ENCODE data around the gene MTTP. TPM values are rescaled to one million over a fixed set of nuclear protein-coding genes. Genes with fewer than 3 reads are reported as not detected.

Gene MTTP
- total and polyA plus RNA-seq, 9 donors: 0.67 to 4.8 (median 2.2) TPM

- TF ChIP-seq EP300 (IDR thresholded peaks at IDR 0.05) (no peak), CTCF (IDR thresholded peaks at IDR 0.05) (no peak), POLR2A (IDR thresholded peaks at IDR 0.05) (no peak)
- Histone ChIP-seq H3K36me3 (no peaks in the 10 kb centered on the region), H3K4me1 (ENCODE audit: insufficient read depth) (peaks cover 10% of the 10 kb centered on the region), H3K27ac (no peak overlapping the region), H3K27me3 (no peaks in the 10 kb centered on the region), H3K9me3 (no peaks in the 10 kb centered on the region), H3K4me3 (no peak overlapping the region)
- intact Hi-C loops (cut with DNase I): no loop called here
- no peak for DNase-seq
Measured at GRCh38 chr4:99664716-99665115, 90.1 kb downstream of the MTTP start.

DNA sequence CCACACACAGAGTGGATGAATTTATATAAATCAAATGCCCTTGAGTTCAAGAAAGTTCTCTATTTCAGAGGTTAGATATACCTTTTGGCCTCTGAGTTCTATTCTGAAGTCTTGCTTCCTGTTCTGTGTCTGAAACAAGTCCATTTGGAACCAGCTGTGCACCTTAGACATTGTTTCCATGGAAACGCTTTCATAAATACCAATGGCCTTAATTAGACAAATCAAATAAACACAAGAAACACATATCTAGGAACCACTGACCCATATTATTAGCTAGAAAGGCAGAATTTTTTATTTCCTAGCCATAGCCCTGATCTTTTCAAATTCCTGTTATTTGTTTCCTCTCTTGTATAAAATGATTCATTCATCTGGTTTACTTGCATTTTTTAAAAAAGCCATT lies 91.4 kb downstream of the MTTP start:
- Histone ChIP-seq H3K36me3 (no peaks in the 10 kb centered on the region), H3K27me3 (no peaks in the 10 kb centered on the region), H3K4me3 (no peak overlapping the region), H3K27ac (no peak overlapping the region), H3K4me1 (ENCODE audit: insufficient read depth) (peaks cover 15% of the 10 kb centered on the region), H3K9me3 (no peaks in the 10 kb centered on the region)
- TF ChIP-seq CTCF (IDR thresholded peaks at IDR 0.05) (no peak), EP300 (IDR thresholded peaks at IDR 0.05) (no peak), POLR2A (IDR thresholded peaks at IDR 0.05) (no peak)
- WGBS, 3 donors: 4 to 38% (median 20%) methylated on average over 1 of the region's 1 CpG
- no peak for DNase-seq
- intact Hi-C loops (cut with DNase I): no loop called here

DNA sequence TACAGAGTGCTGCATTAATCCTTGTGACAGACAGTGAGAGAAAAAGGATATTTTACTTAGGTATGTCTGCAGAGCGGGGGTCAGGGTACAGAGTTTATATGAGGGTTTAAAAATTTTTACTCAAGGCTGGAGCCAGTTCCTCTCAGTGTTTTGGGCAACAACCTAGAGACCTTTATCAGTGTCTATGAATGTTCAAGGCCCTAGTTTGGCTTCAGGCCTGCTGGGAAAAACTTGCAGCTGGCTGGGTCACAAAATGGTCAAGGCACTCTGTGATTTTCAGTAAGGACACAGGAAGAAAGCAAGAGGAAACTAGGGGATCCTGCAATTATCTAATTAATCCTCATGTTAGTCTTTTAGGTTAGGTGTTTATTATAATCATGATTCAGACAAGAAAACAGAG lies 93.8 kb downstream of the MTTP start:
- Histone ChIP-seq H3K27me3 (no peaks in the 10 kb centered on the region), H3K36me3 (no peaks in the 10 kb centered on the region), H3K4me1 (ENCODE audit: insufficient read depth) (peaks cover 17% of the 10 kb centered on the region), H3K4me3 (no peak overlapping the region), H3K27ac (peak overlapping the region in 1 of 2 donors; percentile 64), H3K9me3 (no peaks in the 10 kb centered on the region)
- WGBS, 3 donors: 8 to 23% (median 10%) methylated on average over 1 of the region's 1 CpG
- DNase-seq: peak; percentile 73 to 81 (median 79)
- no peak for TF ChIP-seq POLR2A (IDR thresholded peaks at IDR 0.05)
- no peak for TF ChIP-seq CTCF (IDR thresholded peaks at IDR 0.05)
- TF ChIP-seq EP300 (IDR thresholded peaks at IDR 0.05): no peak
- intact Hi-C loops (cut with DNase I): no loop called here

GRCh38 chr4:99669084-99669483 lies 94.5 kb downstream of the MTTP start:
- H3K9me3 ChIP-seq: no peaks in the 10 kb centered on the region
- H3K27ac ChIP-seq: peak overlapping the region in 1 of 2 donors; percentile 64

More at GRCh38 chr4:99669084-99669483, 94.5 kb downstream of the MTTP start:
- Histone ChIP-seq H3K36me3 (no peaks in the 10 kb centered on the region), H3K4me1 (ENCODE audit: insufficient read depth) (peaks cover 17% of the 10 kb centered on the region), H3K27me3 (no peaks in the 10 kb centered on the region), H3K4me3 (no peak overlapping the region)
- intact Hi-C loops (cut with DNase I): no loop called here
- no peak for DNase-seq
- TF ChIP-seq CTCF (IDR thresholded peaks at IDR 0.05) (no peak), POLR2A (IDR thresholded peaks at IDR 0.05) (no peak), EP300 (IDR thresholded peaks at IDR 0.05) (no peak)
- WGBS, 3 donors: 34 to 39% (median 38%) methylated on average over 1 of the region's 1 CpG

Data from ovary (tissue), 9 donors.